OCI-LY7 (cell line): ENCODE results near the gene AK9. TPM values are rescaled to one million over a fixed set of nuclear protein-coding genes. Genes with fewer than 3 reads are reported as not detected.
"Not testable (repeated sequence)": the region's sequence is repeated elsewhere in the genome, so short reads cannot be mapped to it uniquely, and the experiment has no call there.

Source experiments
- BruUV-seq: library from RNA; stranded (reverse); fragments of 400-500 nt; replicated peaks from 2 replicates; lab custom pipeline; 2021; lab: Mats Ljungman, UMichigan
- CTCF ChIA-PET: fragments of 300-600 bp; sonication (Branson Sonifier 250); formaldehyde crosslinking; loops from one replicate; lab custom pipeline; 2022; ENCODE audit warnings: antibody characterized with exemption; ENCODE audit not compliant: unreplicated experiment; lab: Charles Lee
- POLR2A ChIA-PET: fragments of 300-600 bp; sonication (Branson Sonifier 250); formaldehyde crosslinking; loops from one replicate; lab custom pipeline; 2022; ENCODE audit warnings: antibody characterized with exemption; lab: Charles Lee
- DNase-seq: peaks from one replicate; pipeline ENCODE4 v3.0.0-alpha.2; 2015; ENCODE audit warnings: low spot score
- H2AFZ ChIP-seq: fragments of 200-600 bp; sonication (generic), shearing (Covaris generic); 2 replicates; pipeline ENCODE4 v1.6.1; 2014; ENCODE audit warnings: mild to moderate bottlenecking, antibody characterized with exemption, low read length, moderate library complexity
- H3K27ac ChIP-seq: fragments of 200-600 bp; sonication (generic); 2 replicates; pipeline ENCODE4 v1.5.1; 2014; ENCODE audit warnings: mixed run types, low read depth, mild to moderate bottlenecking, moderate library complexity, low read length, inconsistent platforms; ENCODE audit not compliant: poor library complexity, severe bottlenecking
- H3K36me3 ChIP-seq: fragments of 200-600 bp; sonication (generic); 2 replicates; pipeline ENCODE4 v1.6.1; 2014; ENCODE audit warnings: mild to moderate bottlenecking, antibody characterized with exemption, low read length, moderate library complexity, mixed read lengths; ENCODE audit not compliant: insufficient read depth
- H3K4me1 ChIP-seq: fragments of 200-600 bp; sonication (generic); 2 replicates; pipeline ENCODE4 v1.5.1; 2014; ENCODE audit warnings: mild to moderate bottlenecking, low read length; ENCODE audit not compliant: insufficient read depth, poor library complexity, severe bottlenecking
- H3K4me2 ChIP-seq: fragments of 200-600 bp; sonication (generic); 2 replicates; pipeline ENCODE4 v1.6.1; 2014; ENCODE audit warnings: mild to moderate bottlenecking, low read length
- H3K4me3 ChIP-seq: fragments of 200-600 bp; sonication (generic); 2 replicates; pipeline ENCODE4 v1.5.1; 2014; ENCODE audit warnings: mild to moderate bottlenecking, low read depth, low read length; ENCODE audit not compliant: poor library complexity, severe bottlenecking
- H3K79me2 ChIP-seq: fragments of 200-600 bp; sonication (generic); 2 replicates; pipeline ENCODE4 v1.6.1; 2016; ENCODE audit warnings: low read depth, mild to moderate bottlenecking, low read length, moderate library complexity, mixed read lengths; ENCODE audit not compliant: insufficient read depth
- H3K9me2 ChIP-seq: fragments of 200-600 bp; sonication (generic); 2 replicates; pipeline ENCODE4 v1.6.1; 2016; ENCODE audit warnings: mild to moderate bottlenecking, low read length, mixed read lengths; ENCODE audit not compliant: insufficient read depth
- H3K9me3 ChIP-seq: fragments of 200-600 bp; sonication (generic); 2 replicates; pipeline ENCODE4 v1.6.1; 2014; ENCODE audit warnings: mild to moderate bottlenecking, mixed run types, low read length, mixed read lengths
- H4K20me1 ChIP-seq: fragments of 200-600 bp; sonication (generic); 2 replicates; pipeline ENCODE4 v1.6.1; 2014; ENCODE audit warnings: mild to moderate bottlenecking, antibody characterized with exemption, low read length, moderate library complexity, mixed read lengths; ENCODE audit not compliant: insufficient read depth
- EZH2phosphoT487 ChIP-seq: fragments of 200-600 bp; sonication (generic); IDR thresholded peaks from 2 replicates; pipeline ENCODE4 v1.6.1; 2018; ENCODE audit warnings: low read depth, borderline replicate concordance, mild to moderate bottlenecking, mixed run types, antibody characterized with exemption, low read length, moderate library complexity, mixed read lengths
- intact Hi-C: fragments of 100-400 bp; cut with micrococcal nuclease; formaldehyde crosslinking; loops from one replicate; pipeline ENCODE4 v1.10.0; 2022; ENCODE audit not compliant: unreplicated experiment
- total RNA-seq, 2 experiments: library from RNA; depleted of rRNA in 1 of 2; stranded (reverse); fragments of >200 nt in 1 of 2; shearing (Covaris generic) in 1 of 2; gene quantifications; 2 replicates each; pipeline ENCODE4 v1.2.3, GENCODE V29; 2014 to 2022
- TF ChIP-seq, protein P1 (sequence below): fragments of 200-600 bp; sonication (generic); conservative IDR thresholded peaks from 2 replicates; pipeline ENCODE4 v1.5.1; 2014; ENCODE audit warnings: mild to moderate bottlenecking, antibody characterized with exemption, low read length, moderate library complexity, mixed read lengths

The AK9 gene
- total RNA-seq, 2 experiments from 2014 or later: 4.9 to 6.7 TPM

DNA sequence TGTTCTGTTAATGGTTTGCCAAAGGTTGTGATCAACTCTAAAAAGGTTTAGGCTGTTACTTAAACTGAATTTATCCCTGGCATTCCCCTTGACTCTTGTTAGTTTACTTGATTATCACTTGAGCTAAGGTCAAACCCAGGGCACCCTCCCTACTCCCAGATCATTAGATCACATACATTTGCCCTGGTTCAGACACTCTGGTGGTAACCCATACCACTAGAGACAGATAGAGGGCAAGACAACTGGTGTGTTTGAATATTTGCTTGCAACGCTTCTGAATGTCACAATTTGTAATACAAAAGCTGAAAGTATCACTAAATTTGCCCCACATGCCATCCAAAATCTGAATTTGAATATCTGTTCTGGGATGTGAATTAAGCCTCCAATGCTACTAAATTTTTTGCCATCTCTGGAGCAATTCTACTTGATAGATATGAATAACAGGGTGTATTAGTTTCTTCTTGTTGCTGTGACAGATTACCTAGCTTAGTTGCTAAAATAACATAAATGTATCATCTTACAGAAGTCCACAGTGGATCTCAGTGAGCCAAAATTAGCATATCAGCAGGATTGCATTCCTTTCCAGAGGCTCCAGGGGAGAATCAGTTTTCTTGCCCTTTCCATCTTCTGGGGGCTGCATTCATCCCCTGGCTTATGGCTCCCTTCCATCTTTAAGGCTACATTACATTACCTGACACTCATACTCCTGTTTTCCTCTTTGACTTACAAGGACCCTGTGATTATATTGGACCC, 45.4 kb upstream of the AK9 start:
- intact Hi-C loops: no loop called here
- no peaks in the 10 kb centered on the region for H3K36me3 ChIP-seq
- ChIA-PET POLR2A (no interaction called here), CTCF (no interaction called here)
- no peak overlapping the region for H3K4me3 ChIP-seq
- no peak overlapping the region for H3K27ac ChIP-seq
- no peak overlapping the region for H3K4me2 ChIP-seq
- no TSS peak for BruUV-seq
- no peak for DNase-seq
- no peaks in the 10 kb centered on the region for H3K79me2 ChIP-seq
- H4K20me1 ChIP-seq: no peaks in the 10 kb centered on the region
- TF ChIP-seq EZH2phosphoT487: no peak
- TF ChIP-seq, protein P1, sequence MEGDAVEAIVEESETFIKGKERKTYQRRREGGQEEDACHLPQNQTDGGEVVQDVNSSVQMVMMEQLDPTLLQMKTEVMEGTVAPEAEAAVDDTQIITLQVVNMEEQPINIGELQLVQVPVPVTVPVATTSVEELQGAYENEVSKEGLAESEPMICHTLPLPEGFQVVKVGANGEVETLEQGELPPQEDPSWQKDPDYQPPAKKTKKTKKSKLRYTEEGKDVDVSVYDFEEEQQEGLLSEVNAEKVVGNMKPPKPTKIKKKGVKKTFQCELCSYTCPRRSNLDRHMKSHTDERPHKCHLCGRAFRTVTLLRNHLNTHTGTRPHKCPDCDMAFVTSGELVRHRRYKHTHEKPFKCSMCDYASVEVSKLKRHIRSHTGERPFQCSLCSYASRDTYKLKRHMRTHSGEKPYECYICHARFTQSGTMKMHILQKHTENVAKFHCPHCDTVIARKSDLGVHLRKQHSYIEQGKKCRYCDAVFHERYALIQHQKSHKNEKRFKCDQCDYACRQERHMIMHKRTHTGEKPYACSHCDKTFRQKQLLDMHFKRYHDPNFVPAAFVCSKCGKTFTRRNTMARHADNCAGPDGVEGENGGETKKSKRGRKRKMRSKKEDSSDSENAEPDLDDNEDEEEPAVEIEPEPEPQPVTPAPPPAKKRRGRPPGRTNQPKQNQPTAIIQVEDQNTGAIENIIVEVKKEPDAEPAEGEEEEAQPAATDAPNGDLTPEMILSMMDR: no peak
- H3K4me1 ChIP-seq: no peaks in the 10 kb centered on the region
- no peaks in the 10 kb centered on the region for H3K9me3 ChIP-seq
- no peaks in the 10 kb centered on the region for H3K9me2 ChIP-seq
- H2AFZ ChIP-seq: no peak overlapping the region

DNA sequence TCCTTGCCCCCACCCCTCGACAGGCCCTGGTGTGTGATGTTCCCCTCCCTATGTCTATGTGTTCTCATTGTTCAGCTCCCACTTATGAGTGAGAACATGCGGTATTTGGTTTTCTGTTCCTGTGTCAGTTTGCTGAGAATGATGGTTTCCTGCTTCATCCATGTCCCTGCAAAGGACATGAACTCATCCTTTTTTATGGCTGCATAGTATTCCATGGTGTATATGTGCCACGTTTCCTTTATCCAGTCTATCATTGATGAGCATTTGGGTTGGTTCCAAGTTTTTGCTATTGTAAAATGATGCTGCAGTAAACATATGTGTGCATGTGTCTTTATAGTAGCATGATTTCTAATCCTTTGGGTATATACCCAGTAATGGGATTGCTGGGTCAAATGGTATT, 34.2 kb upstream of the AK9 start:
- H3K4me3 ChIP-seq, H3K36me3 ChIP-seq, H3K27ac ChIP-seq, intact Hi-C loops, H4K20me1 ChIP-seq, H3K9me3 ChIP-seq, H3K4me1 ChIP-seq, H2AFZ ChIP-seq, H3K79me2 ChIP-seq, H3K4me2 ChIP-seq, DNase-seq, H3K9me2 ChIP-seq, CTCF ChIA-PET, BruUV-seq: not testable (repeated sequence)
- POLR2A ChIA-PET: interaction anchor here (1.4 kb wide), 1 partner anchor 9 kb away, joined by 4 read pairs; no protein-coding TSS in a partner anchor

DNA sequence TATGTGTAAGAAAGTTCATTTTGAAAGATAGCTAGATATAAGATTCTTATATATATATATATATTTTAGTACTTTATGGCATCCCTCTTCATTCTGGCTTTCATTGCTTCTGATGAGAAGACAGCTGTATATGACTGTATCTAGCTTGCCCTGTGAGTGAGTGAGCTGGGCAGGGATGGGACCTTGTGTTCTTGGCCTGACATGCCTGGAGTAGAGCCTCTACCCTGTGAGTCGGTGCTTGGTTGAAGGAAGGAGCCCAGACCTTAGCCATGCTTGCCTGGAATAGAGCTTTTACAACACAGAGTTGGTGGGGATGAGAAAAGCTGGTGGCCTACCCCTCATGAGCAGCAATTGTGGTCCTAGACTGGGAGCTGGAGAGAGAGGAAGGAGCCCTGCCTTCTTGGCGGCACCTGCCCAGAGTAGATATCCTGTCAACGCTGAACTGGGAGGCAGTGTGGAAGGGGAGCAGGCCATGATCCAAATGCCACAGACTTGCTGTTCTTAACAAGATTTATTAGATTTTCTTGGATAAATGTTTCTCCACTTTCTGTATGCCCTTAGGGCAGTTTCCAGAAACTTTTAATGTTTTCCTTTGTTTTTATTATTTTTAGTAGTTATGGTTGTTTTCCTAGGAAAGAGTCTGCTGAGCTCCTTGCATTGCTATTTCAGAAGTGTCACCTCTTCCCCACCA, 31.7 kb upstream of the AK9 start:
- intact Hi-C loops: no loop called here
- Histone ChIP-seq H3K27ac (no peak overlapping the region), H3K36me3 (no peaks in the 10 kb centered on the region), H3K9me2 (no peaks in the 10 kb centered on the region), H3K4me3 (no peak overlapping the region), H3K4me1 (peaks cover 9% of the 10 kb centered on the region), H3K9me3 (no peaks in the 10 kb centered on the region), H3K4me2 (no peak overlapping the region), H4K20me1 (no peaks in the 10 kb centered on the region), H2AFZ (no peak overlapping the region), H3K79me2 (no peaks in the 10 kb centered on the region)
- POLR2A ChIA-PET: interaction anchor here (0.8 to 1.2 kb wide), 2 partner anchors 9 to 317 kb away, joined by 3 to 4 read pairs; no protein-coding TSS in a partner anchor
- no peak for DNase-seq
- TF ChIP-seq, protein P1: no peak
- TF ChIP-seq EZH2phosphoT487: no peak
- BruUV-seq: no TSS peak
- CTCF ChIA-PET: no interaction called here
